ENCODE measurements around the gene PIP5KL1. TPM values are rescaled to one million over a fixed set of nuclear protein-coding genes. Genes with fewer than 3 reads are reported as not detected.

The PIP5KL1 gene
- total RNA-seq, 1 donor from 2014 or later, result 5.8 TPM

- DNase-seq (ENCODE audit: extremely low spot score, unreplicated experiment), result no peak
- peaks cover 59% of the 10 kb centered on the region for H3K27me3 Mint-ChIP-seq
- TF ChIP-seq CTCF (conservative IDR thresholded peaks at IDR 0.05), result no peak
- H3K4me3 Mint-ChIP-seq, result peak overlapping the region; percentile 69
- peaks cover 9% of the 10 kb centered on the region for H3K4me1 Mint-ChIP-seq (ENCODE audit: unreplicated experiment)
- H3K27ac Mint-ChIP-seq, result no peak overlapping the region
- H3K9me3 Mint-ChIP-seq, result no peaks in the 10 kb centered on the region
- no peaks in the 10 kb centered on the region for H3K36me3 Mint-ChIP-seq
Observed at GRCh38 chr9:127925959-127926905, 4.3 kb downstream of the PIP5KL1 start.

- H3K27ac Mint-ChIP-seq, result no peak overlapping the region
- H3K4me3 Mint-ChIP-seq, result peak overlapping the region; percentile 1
- H3K36me3 Mint-ChIP-seq, result no peaks in the 10 kb centered on the region
- TF ChIP-seq CTCF (conservative IDR thresholded peaks at IDR 0.05), result no peak
- no peaks in the 10 kb centered on the region for H3K9me3 Mint-ChIP-seq
- H3K4me1 Mint-ChIP-seq (ENCODE audit: unreplicated experiment), result peaks cover 1% of the 10 kb centered on the region
- peaks cover 56% of the 10 kb centered on the region for H3K27me3 Mint-ChIP-seq
- DNase-seq (ENCODE audit: extremely low spot score, unreplicated experiment), result no peak
Observed at GRCh38 chr9:127924736-127925444, 5.7 kb downstream of the PIP5KL1 start.

GRCh38 chr9:127923771-127924170 is 6.8 kb downstream of the PIP5KL1 start:
- H3K36me3 Mint-ChIP-seq, result no peaks in the 10 kb centered on the region
- H3K27ac Mint-ChIP-seq, result peak overlapping the region; percentile 65
- no peak for TF ChIP-seq CTCF (conservative IDR thresholded peaks at IDR 0.05)
- peaks cover 9% of the 10 kb centered on the region for H3K4me1 Mint-ChIP-seq (ENCODE audit: unreplicated experiment)
- H3K27me3 Mint-ChIP-seq, result peaks cover 47% of the 10 kb centered on the region
- no peak for DNase-seq (ENCODE audit: extremely low spot score, unreplicated experiment)
- H3K4me3 Mint-ChIP-seq, result no peak overlapping the region
- H3K9me3 Mint-ChIP-seq, result no peaks in the 10 kb centered on the region

GRCh38 chr9:127923046-127923445 is 7.5 kb downstream of the PIP5KL1 start:
- TF ChIP-seq CTCF (conservative IDR thresholded peaks at IDR 0.05), result no peak
- no peak for DNase-seq (ENCODE audit: extremely low spot score, unreplicated experiment)
- peaks cover 40% of the 10 kb centered on the region for H3K27me3 Mint-ChIP-seq

GRCh38 chr9:127921557-127922120 is 8.9 kb downstream of the PIP5KL1 start:
- Mint-ChIP-seq H3K27me3 (peaks cover 34% of the 10 kb centered on the region), H3K36me3 (no peaks in the 10 kb centered on the region), H3K27ac (no peak overlapping the region), H3K9me3 (no peaks in the 10 kb centered on the region), H3K4me1 (ENCODE audit: unreplicated experiment) (peaks cover 15% of the 10 kb centered on the region), H3K4me3 (no peak overlapping the region)
- DNase-seq (ENCODE audit: extremely low spot score, unreplicated experiment), result no peak
- TF ChIP-seq CTCF (conservative IDR thresholded peaks at IDR 0.05), result peak; percentile 100

More at GRCh38 chr9:127923046-127923445, 7.5 kb downstream of the PIP5KL1 start:
- no peak overlapping the region for H3K27ac Mint-ChIP-seq
- H3K4me1 Mint-ChIP-seq (ENCODE audit: unreplicated experiment), result peaks cover 15% of the 10 kb centered on the region
- no peaks in the 10 kb centered on the region for H3K36me3 Mint-ChIP-seq
- no peak overlapping the region for H3K4me3 Mint-ChIP-seq
- H3K9me3 Mint-ChIP-seq, result no peaks in the 10 kb centered on the region

Data from type B pancreatic cell (in vitro differentiated cells).